ENCODE results near the gene RNF213.

- TF ChIP-seq CTCF (conservative IDR thresholded peaks at IDR 0.05; ENCODE audit: low read length): no peak
- no peak for TF ChIP-seq EZH2phosphoT487 (IDR thresholded peaks at IDR 0.05; ENCODE audit: borderline replicate concordance)
Observed at GRCh38 chr17:80393961-80394360, 133.3 kb downstream of the RNF213 start.
